ENCODE data around the gene SERPINA10.
"Not testable (repeated sequence)": the region's sequence is repeated elsewhere in the genome, so short reads cannot be mapped to it uniquely, and the experiment has no call there.

SERPINA10 gene

DNA sequence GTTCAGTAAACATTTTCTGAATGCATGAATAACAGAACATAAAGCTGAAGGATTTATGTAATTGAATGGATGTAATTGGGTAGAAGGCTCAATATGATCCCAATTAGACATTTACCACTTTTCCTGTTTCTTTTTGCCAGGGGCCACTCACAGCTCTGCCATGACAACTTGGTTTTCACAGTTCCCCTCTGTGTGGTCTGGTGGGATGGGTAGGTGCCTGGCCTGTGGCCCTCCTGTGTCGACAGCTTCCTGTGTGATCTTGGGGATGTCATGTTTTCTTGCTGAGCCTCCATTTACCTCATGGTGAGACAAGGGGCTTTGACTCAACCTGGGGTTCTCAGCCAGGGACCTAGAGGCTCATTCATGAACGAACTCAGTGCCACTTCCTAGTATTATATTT, 12.6 kb upstream of the SERPINA10 start:
- no peak overlapping the region for H3K4me3 ChIP-seq (ENCODE audit: low read length)

DNA sequence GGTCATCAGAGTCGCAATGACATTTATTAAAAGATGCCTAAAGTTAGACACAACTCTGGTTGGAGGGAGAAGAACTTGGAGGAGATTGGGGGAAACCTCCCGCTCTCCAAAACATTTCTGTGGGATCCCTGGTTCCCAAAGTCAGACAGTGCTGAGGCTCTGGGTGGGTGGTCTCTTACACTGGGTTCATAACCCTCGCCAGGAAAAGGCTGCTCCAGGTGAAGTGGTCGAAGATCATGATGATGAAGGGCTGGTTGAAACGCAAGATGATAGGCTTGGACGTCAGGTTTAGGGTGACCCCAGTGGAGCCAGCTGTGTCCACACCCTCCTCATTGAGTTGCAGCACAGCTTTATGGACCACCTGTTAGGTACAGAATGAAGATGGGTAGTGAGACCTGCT, 11.2 kb upstream of the SERPINA10 start:
- TF ChIP-seq ZNF274 (IDR thresholded peaks at IDR 0.05; ENCODE audit: low read depth, low read length), result no peak
- no peak overlapping the region for H3K4me3 ChIP-seq (ENCODE audit: low read length)

More for the DNA sequence above, 12.6 kb upstream of the SERPINA10 start:
- TF ChIP-seq ZNF274 (IDR thresholded peaks at IDR 0.05; ENCODE audit: low read depth, low read length), result no peak

DNA sequence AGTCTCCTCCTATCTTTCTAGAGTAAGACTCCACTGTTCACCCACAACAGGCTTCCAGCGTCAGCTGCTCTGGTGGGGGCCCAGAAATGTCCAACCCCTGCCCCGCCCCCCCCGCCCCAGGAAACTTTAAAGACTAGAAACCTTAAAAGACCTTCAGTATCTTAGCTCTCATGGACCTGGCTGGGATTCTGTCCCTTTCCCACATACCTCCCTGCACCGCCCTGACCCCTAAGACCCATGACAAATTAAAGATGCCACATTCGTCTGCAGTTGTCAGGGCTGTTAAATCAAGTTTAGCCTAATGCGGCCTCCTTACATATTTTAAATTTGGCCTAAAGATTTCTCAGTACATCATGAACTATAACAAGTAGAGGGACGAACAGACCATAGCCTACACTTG, 10.0 kb upstream of the SERPINA10 start:
- no peak overlapping the region for H3K4me3 ChIP-seq (ENCODE audit: low read length)
- no peak for TF ChIP-seq ZNF274 (IDR thresholded peaks at IDR 0.05; ENCODE audit: low read depth, low read length)

DNA sequence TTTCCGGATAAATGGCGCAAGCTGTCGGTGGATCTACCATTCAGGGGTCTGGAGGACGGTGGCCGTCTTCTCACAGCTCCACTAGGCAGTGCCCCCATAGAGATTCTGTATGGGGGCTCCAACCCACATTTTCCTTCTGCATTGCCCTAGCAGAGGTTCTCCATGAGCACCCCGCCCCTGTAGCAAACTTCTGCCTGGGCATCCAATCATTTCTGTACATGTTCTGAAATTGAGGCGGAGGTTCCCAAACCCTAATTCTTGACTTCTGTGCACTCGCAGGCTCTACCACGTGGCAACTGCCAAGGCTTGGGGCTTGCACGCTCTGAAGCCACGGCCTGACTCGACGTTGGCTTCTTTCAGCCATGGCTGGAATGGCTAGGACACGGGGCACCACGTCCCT, 5.1 kb upstream of the SERPINA10 start:
- no peak for TF ChIP-seq ZNF274 (IDR thresholded peaks at IDR 0.05; ENCODE audit: low read depth, low read length)
- H3K4me3 ChIP-seq (ENCODE audit: low read length), result no peak overlapping the region

DNA sequence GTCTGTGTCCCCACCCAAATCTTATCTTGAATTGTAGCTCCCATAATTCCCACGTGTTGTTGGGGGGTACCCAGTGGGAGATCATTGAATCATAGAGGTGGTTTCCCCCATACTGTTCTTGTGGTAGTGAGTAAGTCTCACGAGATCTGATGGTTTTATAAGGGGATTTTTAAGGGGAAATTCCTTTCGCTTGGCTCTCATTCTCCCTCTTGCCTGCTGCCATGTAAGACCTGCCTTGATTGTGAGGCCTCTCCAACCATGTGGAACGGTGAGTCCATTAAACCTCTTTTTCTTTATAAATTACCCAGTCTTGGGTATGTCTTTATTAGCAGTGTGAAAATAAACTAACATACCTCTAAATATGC, 3.1 kb upstream of the SERPINA10 start:
- H3K4me3 ChIP-seq (ENCODE audit: low read length), result not testable (repeated sequence)

DNA sequence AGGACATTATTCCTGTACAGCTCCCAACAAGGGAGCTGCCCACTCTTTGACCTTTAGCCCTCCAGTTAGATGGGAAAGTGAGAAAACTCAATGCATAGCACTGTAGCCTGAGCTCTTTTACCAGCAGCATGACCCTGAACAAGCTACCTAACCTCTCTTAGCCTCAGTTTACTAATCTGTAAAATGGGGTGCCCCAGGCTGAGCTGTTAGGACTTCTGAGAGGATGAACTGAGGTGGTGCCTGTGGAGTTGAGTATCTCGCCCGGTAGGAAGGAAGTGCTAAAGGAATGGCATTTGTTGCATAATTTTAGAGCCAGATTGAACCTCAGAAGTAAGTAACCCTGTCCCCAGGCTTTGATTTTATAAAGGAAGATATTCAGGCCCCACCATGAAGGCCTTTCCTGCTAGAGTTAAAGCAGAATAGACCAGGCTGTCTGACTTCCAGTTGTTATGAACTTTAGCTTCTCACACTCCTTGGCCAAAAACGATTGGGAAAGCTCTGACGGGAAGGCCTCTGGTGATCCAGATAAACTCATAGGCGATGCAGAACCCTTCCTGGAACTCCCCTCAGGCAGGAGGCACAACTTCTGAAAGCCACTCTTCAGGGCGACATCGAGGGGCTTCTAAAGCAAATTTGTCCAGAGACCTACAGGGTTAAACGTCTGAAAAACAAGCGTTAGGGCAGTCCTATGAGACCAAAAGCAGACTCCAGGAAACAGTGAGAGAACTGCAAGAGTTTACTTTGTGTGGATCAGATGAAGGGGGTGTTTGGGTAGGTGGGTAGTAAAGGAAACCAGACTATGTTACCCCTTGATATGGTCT, 2.5 kb upstream of the SERPINA10 start:
- H3K4me3 ChIP-seq (ENCODE audit: low read length), result no peak overlapping the region
- TF ChIP-seq ZNF274 (IDR thresholded peaks at IDR 0.05; ENCODE audit: low read depth, low read length), result no peak

DNA sequence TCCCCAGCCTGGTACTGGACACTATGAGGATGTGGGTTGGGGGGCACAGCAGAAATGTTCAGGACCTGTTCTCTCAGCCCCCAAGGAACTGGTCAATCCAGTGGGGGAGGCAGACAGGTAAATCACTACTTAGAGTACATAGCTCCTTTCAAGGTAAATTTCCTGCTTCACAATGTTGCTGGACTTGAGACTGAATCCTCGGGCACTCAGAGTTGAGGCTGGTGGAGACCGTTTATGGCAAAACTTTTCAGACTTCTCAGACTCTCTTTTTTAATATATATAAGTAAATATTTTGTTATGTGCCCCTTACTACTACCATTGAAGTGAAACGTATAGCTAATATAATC, 483 bp upstream of the SERPINA10 start:
- no peak for TF ChIP-seq ZNF274 (IDR thresholded peaks at IDR 0.05; ENCODE audit: low read depth, low read length)

DNA sequence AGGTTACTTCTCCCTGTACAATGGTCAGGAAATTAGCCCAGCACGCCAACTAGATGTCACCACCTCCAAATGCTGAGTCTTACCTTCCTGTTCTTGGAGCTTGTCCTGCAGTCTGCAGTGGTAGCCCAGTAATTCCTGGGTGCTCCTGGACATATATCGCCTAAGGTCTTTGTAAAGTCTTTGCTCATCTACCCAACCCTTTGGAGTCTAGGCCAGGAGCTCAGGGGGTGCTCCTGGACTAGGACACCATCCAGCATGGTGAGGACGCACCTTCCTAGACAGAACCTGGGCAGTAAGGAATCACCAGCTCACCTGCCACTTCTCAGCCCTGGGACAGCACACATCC, 569 bp downstream of the SERPINA10 start:
- TF ChIP-seq ZNF274 (IDR thresholded peaks at IDR 0.05; ENCODE audit: low read depth, low read length), result no peak

More for the DNA sequence above, 483 bp upstream of the SERPINA10 start:
- no peak overlapping the region for H3K4me3 ChIP-seq (ENCODE audit: low read length)

DNA sequence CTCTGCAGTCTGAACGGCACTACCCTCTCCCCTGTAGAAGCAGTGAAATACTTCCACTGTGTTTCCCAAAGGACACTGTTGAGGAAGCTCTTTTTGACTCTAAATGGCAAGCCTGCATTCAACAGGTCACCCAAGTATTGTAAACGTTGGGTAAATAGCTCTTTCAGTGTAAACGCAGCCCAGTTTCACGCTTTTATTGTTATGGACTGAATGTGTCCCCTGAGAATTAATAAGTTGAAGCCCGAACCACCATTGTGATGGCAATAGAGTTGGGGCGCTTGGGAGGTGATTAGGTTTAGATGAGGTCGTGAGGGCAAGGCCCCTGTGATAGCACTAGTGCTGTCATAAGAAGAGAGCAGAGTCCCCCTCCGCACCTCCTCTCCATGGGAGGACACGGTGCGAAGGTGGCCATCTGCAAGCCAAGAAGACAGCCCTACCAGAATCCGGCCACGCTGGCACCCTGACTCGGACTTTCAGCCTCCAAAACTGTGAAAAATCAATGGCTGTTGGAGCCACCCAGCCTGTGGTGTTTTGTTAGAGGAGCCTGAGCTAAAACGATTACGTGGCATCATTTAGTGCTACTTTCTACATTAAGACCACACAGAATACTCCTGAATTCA, 1.1 kb downstream of the SERPINA10 start:
- H3K4me3 ChIP-seq (ENCODE audit: low read length), result no peak overlapping the region
- no peak for TF ChIP-seq ZNF274 (IDR thresholded peaks at IDR 0.05; ENCODE audit: low read depth, low read length)

More for the DNA sequence above, 569 bp downstream of the SERPINA10 start:
- H3K4me3 ChIP-seq (ENCODE audit: low read length), result no peak overlapping the region

DNA sequence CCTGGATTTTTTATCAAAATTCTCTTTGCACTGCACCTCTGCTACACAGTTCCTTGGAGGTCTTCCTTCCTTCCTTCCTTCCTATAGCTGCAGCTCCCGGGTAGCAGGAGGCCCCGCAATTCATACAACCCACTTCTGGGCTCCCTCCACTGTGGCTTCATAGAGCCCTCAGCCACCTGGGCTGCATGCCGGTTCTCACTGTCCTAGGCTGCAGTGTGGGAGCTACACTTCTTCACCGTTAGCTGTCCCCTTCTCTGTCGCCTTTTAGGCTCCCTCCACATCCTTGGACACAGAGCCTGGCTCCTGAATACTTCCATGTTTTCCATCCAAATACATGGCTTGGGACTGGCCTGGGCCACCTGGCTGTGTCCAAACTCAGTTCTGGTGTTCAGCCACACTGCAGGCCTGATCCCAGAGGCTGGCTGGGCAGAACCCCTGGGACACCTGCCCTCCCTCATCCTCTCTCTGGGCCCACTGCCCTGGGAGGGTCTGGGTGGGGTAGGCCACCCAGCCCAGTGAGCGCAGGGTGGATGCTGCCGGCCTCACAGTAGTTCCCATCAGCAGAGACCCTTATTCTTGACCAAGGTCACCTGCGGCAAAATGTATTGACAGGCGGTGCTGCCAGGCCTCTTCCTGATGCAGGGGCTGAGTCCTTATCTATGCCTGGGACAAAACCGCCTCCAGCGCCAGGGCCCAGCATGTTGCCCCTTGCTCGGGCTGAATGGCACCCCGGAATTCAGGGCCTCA, 1.7 kb downstream of the SERPINA10 start:
- no peak for TF ChIP-seq ZNF274 (IDR thresholded peaks at IDR 0.05; ENCODE audit: low read depth, low read length)

DNA sequence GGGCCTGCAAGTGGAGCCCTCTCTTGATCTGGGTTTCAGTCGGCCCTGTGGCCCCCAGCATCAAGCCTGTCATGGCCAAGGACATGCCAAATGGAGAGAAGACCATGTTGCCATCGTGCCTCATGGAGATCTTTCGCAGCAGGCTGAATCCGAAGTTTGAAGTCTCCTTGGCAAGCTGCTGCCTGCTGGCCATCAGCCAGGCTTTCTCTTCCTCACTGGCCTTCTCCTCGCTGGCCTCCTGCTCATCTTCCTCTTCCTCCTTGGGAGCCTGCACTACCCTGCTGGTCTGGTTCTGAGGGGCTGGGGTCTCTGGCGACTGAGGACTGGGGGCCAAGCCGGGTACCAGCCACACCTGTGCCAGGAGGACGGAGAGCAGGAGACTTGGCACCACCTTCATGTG, 2.9 kb downstream of the SERPINA10 start:
- no peak overlapping the region for H3K4me3 ChIP-seq (ENCODE audit: low read length)
- TF ChIP-seq ZNF274 (IDR thresholded peaks at IDR 0.05; ENCODE audit: low read depth, low read length), result no peak

More for the DNA sequence above, 1.7 kb downstream of the SERPINA10 start:
- H3K4me3 ChIP-seq (ENCODE audit: low read length), result no peak overlapping the region

DNA sequence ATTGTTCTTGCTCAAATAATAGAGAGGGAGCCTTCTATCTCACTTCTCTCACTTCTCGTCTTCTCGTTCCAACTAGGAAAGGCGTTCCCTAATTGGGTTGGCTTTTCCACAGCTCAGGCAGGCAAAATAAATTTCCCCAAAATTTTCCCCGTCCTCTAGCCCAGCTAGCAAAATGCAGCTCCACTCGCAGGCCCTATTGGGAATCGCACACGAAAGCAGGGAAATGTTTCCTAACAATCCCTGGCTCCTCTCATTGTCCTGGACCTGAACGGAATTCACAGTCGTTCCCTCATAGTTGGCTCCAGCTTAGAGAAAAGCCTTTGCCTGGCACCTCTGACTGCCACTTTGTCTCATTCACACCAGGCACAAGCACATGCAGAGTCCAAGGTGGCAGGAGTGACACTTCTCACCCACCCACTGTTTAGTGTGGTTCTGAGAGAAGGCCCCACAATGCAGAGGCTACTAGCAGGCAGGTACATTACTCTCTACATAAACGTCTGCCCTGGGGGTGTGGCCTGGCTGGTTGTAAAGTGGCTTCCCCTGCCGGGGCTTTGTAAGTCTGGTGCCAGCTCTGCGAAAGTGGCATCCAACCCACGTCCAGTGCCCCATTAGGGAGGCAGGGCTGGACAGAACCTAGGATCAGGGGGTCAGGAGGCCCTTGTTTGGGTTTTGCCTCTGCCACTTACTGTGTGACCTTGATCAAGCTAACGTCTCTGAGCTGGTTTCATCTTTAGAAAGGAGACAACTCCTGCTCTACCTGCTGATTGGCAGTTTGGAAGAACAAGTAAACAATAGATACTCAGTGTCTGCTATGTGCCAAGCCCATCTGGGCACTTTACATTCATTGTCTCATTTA, 4.2 kb downstream of the SERPINA10 start:
- no peak for TF ChIP-seq ZNF274 (IDR thresholded peaks at IDR 0.05; ENCODE audit: low read depth, low read length)
- H3K4me3 ChIP-seq (ENCODE audit: low read length), result no peak overlapping the region

DNA sequence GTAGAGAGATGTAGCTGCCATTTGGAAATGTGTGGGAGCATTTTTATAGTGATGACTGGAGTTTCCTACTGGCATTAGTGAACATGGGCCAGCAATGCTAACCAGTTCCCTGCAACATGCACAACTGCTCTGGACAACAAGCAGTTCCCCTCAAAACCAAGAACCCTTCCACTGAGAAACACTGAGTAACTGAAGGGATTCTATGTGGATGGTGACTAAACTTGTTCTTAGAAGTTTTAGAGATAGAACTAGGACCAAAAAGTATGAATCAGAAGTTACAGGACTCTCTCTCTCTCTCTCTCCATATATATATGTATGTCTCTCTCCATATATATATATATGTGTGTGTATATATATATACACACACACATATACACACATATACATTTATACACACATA, 7.9 kb downstream of the SERPINA10 start:
- no peak for TF ChIP-seq ZNF274 (IDR thresholded peaks at IDR 0.05; ENCODE audit: low read depth, low read length)
- H3K4me3 ChIP-seq (ENCODE audit: low read length), result no peak overlapping the region

DNA sequence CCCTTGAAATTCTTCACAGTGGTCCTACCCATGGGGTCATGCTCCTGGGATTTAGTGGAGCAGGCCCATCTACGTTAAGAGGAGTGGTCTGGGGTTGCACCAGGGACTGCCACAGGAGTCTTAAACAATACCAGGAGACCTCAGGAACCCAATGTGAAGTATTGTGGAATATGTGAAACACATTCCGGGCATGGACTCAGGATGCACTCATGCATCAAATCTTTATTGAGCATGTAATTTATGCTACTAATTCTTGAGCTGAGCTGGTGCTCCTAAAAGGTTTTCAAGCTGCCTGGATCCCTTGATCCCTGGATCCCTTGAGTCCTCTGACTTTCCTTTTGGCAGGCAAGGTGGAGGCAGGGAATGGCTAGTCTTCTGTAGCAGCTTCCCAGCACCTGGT, 8.8 kb downstream of the SERPINA10 start:
- TF ChIP-seq ZNF274 (IDR thresholded peaks at IDR 0.05; ENCODE audit: low read depth, low read length), result no peak
- H3K4me3 ChIP-seq (ENCODE audit: low read length), result no peak overlapping the region

Measured in GM08714 (cell line).